ENCODE measurements around the gene AHCYL2. TPM values are rescaled to one million over a fixed set of nuclear protein-coding genes. Genes with fewer than 3 reads are reported as not detected.

AHCYL2 gene
- total and polyA plus RNA-seq, 2 of the 8 experiments (the other 6 are each of a cell fraction or from before 2014, with no cell fraction given): 20.7 to 25.4 TPM

DNA sequence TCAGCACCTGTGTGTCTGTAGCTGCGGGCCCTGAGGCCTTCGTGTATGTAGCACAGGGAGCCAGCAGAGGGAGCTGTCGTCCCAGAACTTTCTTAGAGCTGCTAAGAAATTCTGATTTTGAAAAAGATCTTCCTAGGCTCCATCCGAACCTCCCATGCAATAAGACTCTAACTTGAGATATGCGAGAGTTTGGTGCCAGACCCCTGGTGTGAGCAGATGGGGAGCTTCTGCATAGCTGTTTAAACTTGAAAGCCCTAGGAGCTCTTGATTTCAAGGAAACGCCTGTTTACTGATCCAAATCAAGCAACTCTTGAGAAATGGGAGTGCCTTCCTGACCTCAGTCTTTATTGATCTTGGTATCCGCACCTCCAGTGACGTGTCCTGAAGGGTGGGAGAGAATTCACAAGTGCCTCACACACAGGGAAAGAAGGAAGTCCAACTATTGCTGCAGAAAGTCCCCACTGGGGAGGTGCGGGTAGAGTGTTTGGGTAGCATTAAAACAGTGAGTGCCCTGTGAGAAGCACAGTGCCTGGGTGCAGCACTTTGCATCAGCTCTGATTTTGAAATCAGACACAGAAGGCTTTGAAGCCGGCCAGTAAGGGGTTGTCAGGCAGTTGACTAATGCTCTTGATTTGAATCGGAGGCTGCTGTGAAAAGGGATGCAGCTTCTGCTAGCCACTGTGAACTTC is 143.0 kb downstream of the AHCYL2 start:
- Histone ChIP-seq H3K4me2 (ENCODE audit: insufficient read depth in 1 of 2, low read depth in 2 of 2, low read length in 2 of 2) (peak overlapping the region in 1 of 2 experiments; percentile 16; a peak in 1 of 4 replicates), H3K27ac (ENCODE audit: low read depth, low read length) (no peak overlapping the region)

More for the DNA sequence above, 143.0 kb downstream of the AHCYL2 start:
- Histone ChIP-seq H4K5ac (ENCODE audit: insufficient read length, low read depth, low read length) (no peak overlapping the region), H4K91ac (replicated peaks; ENCODE audit: insufficient read length, low read length) (no peak overlapping the region), H3K56ac (replicated peaks; ENCODE audit: insufficient read length, low read depth, low read length) (no peak overlapping the region), H2BK5ac (ENCODE audit: low read depth, low read length) (no peak overlapping the region), H2BK20ac (ENCODE audit: low read length) (no peak overlapping the region), H2BK12ac (ENCODE audit: low read depth, low read length) (no peak overlapping the region), H3K27me3 (replicated peaks in 1 of 4; ENCODE audit: control insufficient read depth in 3 of 4, extremely low read depth in 1 of 4, insufficient read depth in 3 of 4, low read length in 3 of 4) (no peaks in the 10 kb centered on the region), H3K18ac (ENCODE audit: extremely low read depth, low read length) (no peak overlapping the region), H3K79me2 (ENCODE audit: control insufficient read depth in 1 of 2, insufficient read depth in 2 of 2, low read length in 2 of 2) (no peaks in the 10 kb centered on the region), H3K9me3 (ENCODE audit: insufficient read depth in 2 of 2, low read depth in 1 of 2, low read length in 1 of 2) (no peaks in the 10 kb centered on the region), H3K4ac (replicated peaks; ENCODE audit: insufficient read length, low read depth, low read length) (no peak overlapping the region), H3K4me1 (replicated peaks in 1 of 4; ENCODE audit: control insufficient read depth in 3 of 4, insufficient read depth in 4 of 4, low read length in 3 of 4) (peaks cover 2 to 9% (median 6%) of the 10 kb centered on the region in 4 experiments; a peak in 4 of 7 replicates), H3K23me2 (ENCODE audit: low read depth, low read length) (no peaks in the 10 kb centered on the region), H2AK5ac (ENCODE audit: low read depth, low read length) (no peak overlapping the region), H3K36me3 (ENCODE audit: control insufficient read depth in 2 of 4, insufficient read depth in 4 of 4, low read length in 3 of 4) (no peaks in the 10 kb centered on the region; a peak in 1 of 8 replicates), H3K9ac (replicated peaks in 1 of 4; ENCODE audit: extremely low read depth in 1 of 4, low read depth in 3 of 4, low read length in 3 of 4) (no peak overlapping the region; a peak in 1 of 7 replicates), H2BK120ac (replicated peaks; ENCODE audit: low read depth, low read length) (no peak overlapping the region), H4K20me1 (replicated peaks in 1 of 2; ENCODE audit: control insufficient read depth in 1 of 2, insufficient read depth in 2 of 2, low read length in 2 of 2) (peaks cover 0 to 1% of the 10 kb centered on the region in 2 experiments), H4K8ac (ENCODE audit: extremely low read depth, insufficient read depth, low read length) (no peak overlapping the region), H2BK15ac (ENCODE audit: low read length) (no peak overlapping the region), H3K23ac (ENCODE audit: insufficient read length) (no peak overlapping the region), H2AFZ (ENCODE audit: low read length) (no peak overlapping the region), H3K4me3 (ENCODE audit: extremely low read depth in 1 of 4, insufficient read depth in 2 of 4, low read depth in 3 of 4, low read length in 4 of 4) (no peak overlapping the region), H3K79me1 (ENCODE audit: low read depth, low read length) (no peaks in the 10 kb centered on the region; the same call in 1 of the 2 replicates), H3K14ac (ENCODE audit: insufficient read length) (no peak overlapping the region)
- FAIRE-seq (peak; percentile 91), DNase-seq (ENCODE audit: low read depth in 1 of 2, low spot score in 2 of 2) (peak; percentile 69 to 87)
- WGBS, 2 experiments (ENCODE audit: extremely low coverage in 1 of 2, insufficient coverage in 1 of 2, insufficient read length in 1 of 2, insufficient replicate concordance in 2 of 2, low coverage in 1 of 2, low lambda C conversion rate in 2 of 2, missing lambda C conversion rate in 1 of 2): 40% methylated on average over 11 of the region's 11 CpGs; no CpG with 5 or more reads in 1 of the 2 experiments
- ChIA-PET CTCF (ENCODE audit: partially characterized antibody) (interaction anchor here (0.6 to 6.0 kb wide), 60 partner anchors 9 to 1958 kb away, joined by 3 to 87 read pairs (median 4); partner anchors contain the start of genes AHCYL2 and STRIP2), POLR2A (ENCODE audit: partially characterized antibody) (interaction anchor here (0.9 to 1.0 kb wide), 2 partner anchors 8 to 33 kb away, joined by 3 read pairs; no protein-coding TSS in a partner anchor)
- TF ChIP-seq CTCF (IDR thresholded peaks at IDR 0.05; ENCODE audit: control extremely low read depth in 1 of 3, insufficient read depth in 1 of 3, low read depth in 1 of 3, low read length in 3 of 3) (peak; percentile 71 to 88 (median 83)), SRF (IDR thresholded peaks at IDR 0.05; ENCODE audit: low read depth, low read length) (no peak), CREB1 (IDR thresholded peaks at IDR 0.05) (peak; percentile 50), RFX5 (IDR thresholded peaks at IDR 0.05; ENCODE audit: borderline replicate concordance, low read depth, low read length) (no peak), CTBP2 (IDR thresholded peaks at IDR 0.05; ENCODE audit: borderline replicate concordance, insufficient read depth, insufficient read length, low read length) (no peak), POLR2A (IDR thresholded peaks at IDR 0.05; ENCODE audit: control extremely low read depth in 1 of 2, low read depth in 2 of 2, low read length in 2 of 2) (no peak), RAD21 (IDR thresholded peaks at IDR 0.05 in 1 of 2, conservative IDR thresholded peaks at IDR 0.05 in 1 of 2; ENCODE audit: low read depth in 2 of 2, low read length in 2 of 2) (peak; percentile 82 to 89)
